Smooth muscle cell (in vitro differentiated cells): Measurements from ENCODE around the gene SUSD6. TPM values are rescaled to one million over a fixed set of nuclear protein-coding genes. Genes with fewer than 3 reads are reported as not detected.

Experiments used
- DNase-seq: peaks from one replicate; lab custom pipeline; 2025; ENCODE audit not compliant: unreplicated experiment; lab: John Stamatoyannopoulos, UW
- H2AFZ ChIP-seq: fragments of 200-600 bp; sonication (generic); 2 replicates; pipeline ENCODE4 v1.6.0; 2016; ENCODE audit warnings: antibody characterized with exemption, low read depth, mild to moderate bottlenecking
- H3F3A ChIP-seq: fragments of 200-600 bp; sonication (generic); 2 replicates; pipeline ENCODE4 v1.6.0; 2017; ENCODE audit warnings: antibody characterized with exemption, low read depth
- H3K27ac ChIP-seq: fragments of 200-600 bp; sonication (generic); 2 replicates; pipeline ENCODE4 v1.5.1; 2016; ENCODE audit warnings: low read depth, mild to moderate bottlenecking
- H3K27me3 ChIP-seq: fragments of 200-600 bp; sonication (generic); 2 replicates; pipeline ENCODE4 v1.6.1; 2016; ENCODE audit warnings: low read depth, mild to moderate bottlenecking
- H3K36me3 ChIP-seq: fragments of 200-600 bp; sonication (generic); 2 replicates; pipeline ENCODE4 v1.5.1; 2016; ENCODE audit warnings: low read depth
- H3K4me1 ChIP-seq: fragments of 200-600 bp; sonication (generic); 2 replicates; pipeline ENCODE4 v1.5.1; 2016; ENCODE audit warnings: low read depth
- H3K4me2 ChIP-seq: fragments of 200-600 bp; sonication (generic); 2 replicates; pipeline ENCODE4 v1.6.0; 2016; ENCODE audit warnings: mild to moderate bottlenecking
- H3K4me3 ChIP-seq: fragments of 200-600 bp; sonication (generic); 2 replicates; pipeline ENCODE4 v1.5.1; 2016; ENCODE audit warnings: mild to moderate bottlenecking
- H3K79me2 ChIP-seq: fragments of 200-600 bp; sonication (generic); 2 replicates; pipeline ENCODE4 v1.6.0; 2016; ENCODE audit warnings: low read depth, mild to moderate bottlenecking
- H3K9ac ChIP-seq: fragments of 200-600 bp; sonication (generic); 2 replicates; pipeline ENCODE4 v1.6.0; 2016; ENCODE audit warnings: low read depth
- H3K9me3 ChIP-seq: fragments of 200-600 bp; sonication (generic); replicated peaks from 2 replicates; pipeline ENCODE4 v1.5.1; 2016; ENCODE audit warnings: low read depth
- H4K20me1 ChIP-seq: fragments of 200-600 bp; sonication (generic); 2 replicates; pipeline ENCODE4 v1.6.0; 2016; ENCODE audit warnings: low read depth
- WGBS: methylation state at CpG from one replicate; pipeline ENCODE4 v1.1.7; 2016; ENCODE audit warnings: low lambda C conversion rate; 5-methylcytosine and 5-hydroxymethylcytosine counted together
- polyA plus RNA-seq: library from polyadenylated mRNA; unstranded; fragments of >200 nt; fragmentation: Nextera tagmentation; extraction: Ambion mirVana; gene quantifications from 2 replicates; pipeline ENCODE4 v1.2.1, GENCODE V29; 2016
- total RNA-seq: library from RNA; depleted of rRNA; stranded (reverse); fragments of >200 nt; gene quantifications from 2 replicates; pipeline ENCODE4 v1.2.3, GENCODE V29; 2014
- TF ChIP-seq, protein P1 (sequence below): fragments of 200-600 bp; sonication (generic); IDR thresholded peaks from 2 replicates; pipeline ENCODE4 v1.5.1; 2017; ENCODE audit warnings: borderline replicate concordance, mild to moderate bottlenecking, antibody characterized with exemption; ENCODE audit not compliant: insufficient read depth, poor library complexity, severe bottlenecking

SUSD6 gene
- total and polyA plus RNA-seq, 2 experiments from 2014 or later, result 15.8 to 25.9 TPM

DNA sequence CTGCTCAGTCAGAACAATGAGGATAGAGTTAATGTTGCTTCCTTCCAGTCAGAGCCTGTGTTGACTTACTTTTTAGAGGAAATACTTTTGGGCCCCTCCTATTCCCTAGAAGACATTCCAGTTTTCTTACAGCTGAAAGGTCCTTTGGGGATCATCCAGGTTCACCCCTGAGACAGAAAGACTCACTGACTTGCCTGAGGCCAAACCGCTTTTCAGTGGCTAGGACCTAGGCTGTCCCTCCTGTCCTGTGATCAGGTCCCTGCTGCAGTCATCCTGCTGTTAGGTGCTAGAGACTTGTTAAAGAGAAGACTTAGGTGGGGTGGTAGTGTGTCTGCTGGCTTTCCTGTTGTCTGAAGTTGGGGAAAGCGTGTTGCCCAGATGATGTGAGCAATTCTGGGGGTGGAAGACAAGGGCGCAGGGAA lies 39.6 kb downstream of the SUSD6 start:
- Histone ChIP-seq H3K4me1 (peaks cover 53% of the 10 kb centered on the region), H3K79me2 (peaks cover 78% of the 10 kb centered on the region), H3K9me3 (no peaks in the 10 kb centered on the region), H3K4me2 (peak overlapping the region; percentile 71), H3K27ac (peak overlapping the region; percentile 84), H3K27me3 (no peaks in the 10 kb centered on the region), H3K36me3 (no peaks in the 10 kb centered on the region), H3K9ac (peak overlapping the region; percentile 50), H3K4me3 (no peak overlapping the region), H4K20me1 (peaks cover 48% of the 10 kb centered on the region), H2AFZ (no peak overlapping the region), H3F3A (peaks cover 36% of the 10 kb centered on the region)
- TF ChIP-seq, protein P1, sequence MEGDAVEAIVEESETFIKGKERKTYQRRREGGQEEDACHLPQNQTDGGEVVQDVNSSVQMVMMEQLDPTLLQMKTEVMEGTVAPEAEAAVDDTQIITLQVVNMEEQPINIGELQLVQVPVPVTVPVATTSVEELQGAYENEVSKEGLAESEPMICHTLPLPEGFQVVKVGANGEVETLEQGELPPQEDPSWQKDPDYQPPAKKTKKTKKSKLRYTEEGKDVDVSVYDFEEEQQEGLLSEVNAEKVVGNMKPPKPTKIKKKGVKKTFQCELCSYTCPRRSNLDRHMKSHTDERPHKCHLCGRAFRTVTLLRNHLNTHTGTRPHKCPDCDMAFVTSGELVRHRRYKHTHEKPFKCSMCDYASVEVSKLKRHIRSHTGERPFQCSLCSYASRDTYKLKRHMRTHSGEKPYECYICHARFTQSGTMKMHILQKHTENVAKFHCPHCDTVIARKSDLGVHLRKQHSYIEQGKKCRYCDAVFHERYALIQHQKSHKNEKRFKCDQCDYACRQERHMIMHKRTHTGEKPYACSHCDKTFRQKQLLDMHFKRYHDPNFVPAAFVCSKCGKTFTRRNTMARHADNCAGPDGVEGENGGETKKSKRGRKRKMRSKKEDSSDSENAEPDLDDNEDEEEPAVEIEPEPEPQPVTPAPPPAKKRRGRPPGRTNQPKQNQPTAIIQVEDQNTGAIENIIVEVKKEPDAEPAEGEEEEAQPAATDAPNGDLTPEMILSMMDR, result no peak
- 37% methylated on average over 3 of the region's 3 CpGs for WGBS
- no peak for DNase-seq

DNA sequence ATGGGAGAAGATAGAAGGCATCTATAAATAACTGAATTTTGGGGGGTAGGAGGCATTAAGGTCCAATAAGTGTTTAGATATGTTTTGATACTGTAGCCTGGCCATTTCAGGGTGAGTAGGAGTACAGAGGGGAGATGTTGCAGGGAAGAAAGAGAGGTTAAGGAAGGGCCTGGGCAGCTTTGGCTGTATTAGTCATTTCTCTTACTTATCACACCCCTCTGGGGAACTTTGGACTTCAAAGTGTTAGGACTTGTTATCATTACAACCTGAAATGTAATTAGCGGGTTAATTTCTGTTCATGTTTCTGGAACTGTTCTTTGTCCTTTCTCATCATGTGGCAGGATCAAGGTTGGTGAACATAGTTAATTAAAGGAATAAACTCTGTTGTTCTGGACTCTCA lies 40.3 kb downstream of the SUSD6 start:
- Histone ChIP-seq H3F3A (peaks cover 36% of the 10 kb centered on the region), H3K36me3 (no peaks in the 10 kb centered on the region), H3K4me2 (peak overlapping the region; percentile 71), H3K9ac (peak overlapping the region; percentile 50), H3K27me3 (no peaks in the 10 kb centered on the region), H3K4me3 (no peak overlapping the region), H3K4me1 (peaks cover 53% of the 10 kb centered on the region), H4K20me1 (peaks cover 55% of the 10 kb centered on the region), H3K9me3 (no peaks in the 10 kb centered on the region), H2AFZ (no peak overlapping the region), H3K27ac (peak overlapping the region; percentile 84), H3K79me2 (peaks cover 77% of the 10 kb centered on the region)
- DNase-seq, result no peak
- WGBS, result 29% methylated on average over 1 of the region's 1 CpG
- TF ChIP-seq, protein P1, result no peak

DNA sequence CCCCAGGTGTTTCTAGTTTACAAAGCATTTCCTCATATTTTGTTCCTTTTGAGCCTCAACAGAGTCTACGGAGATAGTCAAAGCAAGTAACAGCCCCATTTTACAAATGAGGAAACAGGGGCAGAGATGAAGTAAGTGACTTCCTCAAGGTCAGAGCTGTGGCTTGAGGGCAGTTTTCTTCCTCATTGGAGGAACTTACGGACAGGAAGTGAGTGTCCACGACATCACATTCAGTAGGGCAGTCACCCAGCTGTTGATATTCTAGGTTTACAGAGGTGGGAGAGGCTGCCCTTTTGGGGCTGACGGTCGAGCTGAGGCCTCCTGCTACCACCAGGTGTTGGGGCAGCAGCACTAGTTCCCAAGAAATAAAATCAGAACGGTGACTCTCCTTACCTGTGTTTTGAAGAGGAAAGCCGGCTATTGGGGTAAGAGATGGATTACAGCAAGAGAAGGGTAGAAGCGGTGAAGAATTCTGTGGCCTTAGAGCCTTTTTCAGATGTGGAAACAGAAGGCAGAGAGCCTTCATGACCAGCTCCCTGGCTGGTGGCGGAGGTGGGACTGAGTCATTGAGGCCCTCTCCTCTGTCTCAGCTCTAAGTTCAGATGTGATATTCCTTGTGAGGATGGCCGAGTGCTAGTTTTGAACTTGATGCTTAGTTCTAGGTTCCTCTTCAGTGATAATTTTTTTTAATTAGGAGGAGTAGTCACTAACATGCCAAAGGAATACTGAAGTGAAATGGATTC lies 41.7 kb downstream of the SUSD6 start:
- H3K9me3 ChIP-seq, result no peaks in the 10 kb centered on the region
- peak overlapping the region; percentile 71 for H3K4me2 ChIP-seq
- no peak for DNase-seq
- H3K9ac ChIP-seq, result no peak overlapping the region
- 68% methylated on average over 10 of the region's 10 CpGs for WGBS
- H3F3A ChIP-seq, result peaks cover 23% of the 10 kb centered on the region
- H3K36me3 ChIP-seq, result no peaks in the 10 kb centered on the region
- TF ChIP-seq, protein P1, result no peak
- H3K4me1 ChIP-seq, result peaks cover 51% of the 10 kb centered on the region
- no peaks in the 10 kb centered on the region for H3K27me3 ChIP-seq
- H3K4me3 ChIP-seq, result no peak overlapping the region
- no peak overlapping the region for H2AFZ ChIP-seq
- peaks cover 79% of the 10 kb centered on the region for H3K79me2 ChIP-seq
- H3K27ac ChIP-seq, result peak overlapping the region; percentile 84
- peaks cover 69% of the 10 kb centered on the region for H4K20me1 ChIP-seq

- Histone ChIP-seq H4K20me1 (peaks cover 79% of the 10 kb centered on the region), H3K9ac (no peak overlapping the region), H3K27ac (peak overlapping the region; percentile 84), H3K27me3 (no peaks in the 10 kb centered on the region), H3F3A (peaks cover 18% of the 10 kb centered on the region), H3K9me3 (no peaks in the 10 kb centered on the region), H2AFZ (no peak overlapping the region), H3K79me2 (peaks cover 78% of the 10 kb centered on the region), H3K4me1 (peaks cover 50% of the 10 kb centered on the region), H3K36me3 (no peaks in the 10 kb centered on the region), H3K4me2 (peak overlapping the region; percentile 71), H3K4me3 (no peak overlapping the region)
- WGBS, result 77% methylated on average over 3 of the region's 3 CpGs
- TF ChIP-seq, protein P1, result no peak
- DNase-seq, result no peak
Measured at GRCh38 chr14:69654116-69654515, 42.7 kb downstream of the SUSD6 start.
